IMR-90 (cell line): ENCODE results near the gene GORASP1. TPM values are rescaled to one million over a fixed set of nuclear protein-coding genes. Genes with fewer than 3 reads are reported as not detected.

Experiments
- ATAC-seq: fragments of 200-7000 bp; cut with Tn5 transposase; 2 replicates; pipeline ENCODE4 v1.9.1; 2020; ENCODE audit warnings: low read depth, mild to moderate bottlenecking, moderate library complexity
- BruUV-seq: library from RNA; stranded (reverse); fragments of 400-500 nt; replicated peaks from 2 replicates; lab custom pipeline; 2021; lab: Mats Ljungman, UMichigan
- CTCF ChIA-PET: fragments of 300-600 bp; formaldehyde crosslinking; extraction: SDS; loops from one replicate; lab custom pipeline; 2021; ENCODE audit warnings: antibody characterized with exemption; lab: Yijun Ruan, JAX
- POLR2A ChIA-PET: fragments of 300-600 bp; sonication (Branson Sonifier 250); formaldehyde crosslinking; loops from one replicate; lab custom pipeline; 2022; ENCODE audit warnings: antibody characterized with exemption; ENCODE audit not compliant: unreplicated experiment; lab: Charles Lee
- DNase-seq: peaks from one replicate; pipeline ENCODE4 v3.0.0; 2013
- H2AFZ ChIP-seq: replicated peaks from 2 replicates; pipeline ENCODE3; 2013; ENCODE audit warnings: low read length, mild to moderate bottlenecking; ENCODE audit not compliant: poor library complexity
- H2AK5ac ChIP-seq: 2 replicates; pipeline ENCODE4 v1.6.1; 2013; ENCODE audit warnings: low read depth, low read length, inconsistent platforms
- H2AK9ac ChIP-seq: replicated peaks from 2 replicates; pipeline ENCODE3; 2013; ENCODE audit warnings: mild to moderate bottlenecking, low read depth, low read length, moderate library complexity; ENCODE audit not compliant: poor library complexity
- H2BK120ac ChIP-seq: 2 replicates; pipeline ENCODE4 v1.6.1; 2013; ENCODE audit warnings: low read depth, low read length, inconsistent platforms
- H2BK15ac ChIP-seq: 3 replicates; pipeline ENCODE4 v1.6.1; 2013; ENCODE audit warnings: low read depth, low read length, inconsistent platforms
- H2BK20ac ChIP-seq: 2 replicates; pipeline ENCODE4 v1.6.1; 2013; ENCODE audit warnings: low read depth, mild to moderate bottlenecking, inconsistent platforms, low read length, moderate library complexity
- H2BK5ac ChIP-seq: 2 replicates; pipeline ENCODE4 v1.6.1; 2013; ENCODE audit warnings: mild to moderate bottlenecking, low read depth, low read length, inconsistent platforms; ENCODE audit not compliant: poor library complexity, severe bottlenecking
- H3K14ac ChIP-seq: replicated peaks from 2 replicates; pipeline ENCODE4 v1.6.1; 2013; ENCODE audit warnings: low read depth, low read length, inconsistent platforms
- H3K18ac ChIP-seq: 2 replicates; pipeline ENCODE4 v1.6.1; 2013; ENCODE audit warnings: low read depth, low read length, control low read depth
- H3K23ac ChIP-seq: 2 replicates; pipeline ENCODE4 v1.6.1; 2013; ENCODE audit warnings: low read depth, low read length, inconsistent platforms
- H3K27ac ChIP-seq: 2 replicates; pipeline ENCODE4 v1.5.1; 2013; ENCODE audit warnings: mild to moderate bottlenecking, control low read depth, low read length; ENCODE audit not compliant: insufficient read depth
- H3K27me3 ChIP-seq: 2 replicates; pipeline ENCODE4 v1.6.1; 2013; ENCODE audit warnings: low read length; ENCODE audit not compliant: control insufficient read depth, insufficient read depth
- H3K36me3 ChIP-seq: 2 replicates; pipeline ENCODE4 v1.6.1; 2013; ENCODE audit warnings: low read length, mixed read lengths; ENCODE audit not compliant: control insufficient read depth, insufficient read depth
- H3K4ac ChIP-seq: 2 replicates; pipeline ENCODE4 v1.6.1; 2013; ENCODE audit warnings: low read depth, low read length, inconsistent platforms
- H3K4me1 ChIP-seq: 2 replicates; pipeline ENCODE4 v1.6.1; 2013; ENCODE audit warnings: low read length, mixed read lengths; ENCODE audit not compliant: control insufficient read depth, insufficient read depth
- H3K4me2 ChIP-seq: 2 replicates; pipeline ENCODE4 v1.6.1; 2013; ENCODE audit warnings: low read depth, mild to moderate bottlenecking, control low read depth, low read length, moderate library complexity
- H3K4me3 ChIP-seq: 2 replicates; pipeline ENCODE4 v1.5.1; 2013; ENCODE audit warnings: low read depth, mild to moderate bottlenecking, control low read depth, low read length, moderate library complexity; ENCODE audit not compliant: insufficient read depth
- H3K56ac ChIP-seq: 2 replicates; pipeline ENCODE4 v1.6.1; 2013; ENCODE audit warnings: low read length, inconsistent platforms; ENCODE audit not compliant: insufficient read depth; ENCODE audit errors: extremely low read depth
- H3K79me1 ChIP-seq, 2 experiments: 2 replicates each; pipeline ENCODE4 v1.6.1; 2013; ENCODE audit warnings: low read length in 2 of 2, inconsistent platforms in 1 of 2, low read depth in 1 of 2
- H3K9ac ChIP-seq: 2 replicates; pipeline ENCODE4 v1.6.1; 2013; ENCODE audit warnings: low read depth, low read length, control low read depth
- H3K9me1 ChIP-seq: 2 replicates; pipeline ENCODE4 v1.6.1; 2013; ENCODE audit warnings: low read length, inconsistent platforms; ENCODE audit not compliant: insufficient read depth
- H3K9me3 ChIP-seq: 2 replicates; pipeline ENCODE4 v1.6.1; 2013; ENCODE audit warnings: low read length; ENCODE audit not compliant: control insufficient read depth, insufficient read depth
- H4K20me1 ChIP-seq: 2 replicates; pipeline ENCODE4 v1.6.1; 2013; ENCODE audit warnings: low read length, inconsistent platforms; ENCODE audit not compliant: insufficient read depth
- H4K5ac ChIP-seq: 2 replicates; pipeline ENCODE4 v1.6.1; 2013; ENCODE audit warnings: mild to moderate bottlenecking, low read depth, low read length, control low read depth
- H4K8ac ChIP-seq, 2 experiments: 2 replicates each; pipeline ENCODE4 v1.6.1; 2013; ENCODE audit warnings: low read depth in 2 of 2, low read length in 2 of 2, control low read depth in 1 of 2, inconsistent platforms in 1 of 2
- H4K91ac ChIP-seq: 2 replicates; pipeline ENCODE4 v1.6.1; 2013; ENCODE audit warnings: low read depth, low read length, inconsistent platforms; ENCODE audit not compliant: insufficient read depth
- CEBPB ChIP-seq: IDR thresholded peaks from 2 replicates; pipeline ENCODE4 v1.6.1; 2012; ENCODE audit warnings: low read depth, low read length, improper control_type of control experiment
- MXI1 ChIP-seq: IDR thresholded peaks from 2 replicates; pipeline ENCODE4 v1.6.1; 2012; ENCODE audit warnings: low read depth, mild to moderate bottlenecking, low read length, moderate library complexity, borderline replicate concordance
- POLR2A ChIP-seq: IDR thresholded peaks from 2 replicates; pipeline ENCODE4 v1.6.1; 2012; ENCODE audit warnings: mild to moderate bottlenecking, low read depth, low read length
- WGBS, 2 experiments: methylation state at CpG; one replicate each; pipeline versions ENCODE4 v1.1.5 to v1.1.7; 2013; ENCODE audit warnings: missing lambda C conversion rate in 2 of 2; ENCODE audit not compliant: insufficient read length in 1 of 2; ENCODE audit errors: extremely low coverage in 2 of 2; 5-methylcytosine and 5-hydroxymethylcytosine counted together
- dilution Hi-C: fragments of 300-500 bp; cut with HindIII; formaldehyde crosslinking; loops from one replicate; pipeline ENCODE4 v1.14.3; 2018; ENCODE audit warnings: low sequenced_read_pairs; ENCODE audit not compliant: unreplicated experiment
- in situ Hi-C: fragments of 300-500 bp; cut with MboI; formaldehyde crosslinking; loops from 3 replicates; pipeline ENCODE4 v1.14.3; 2019; ENCODE audit warnings: low sequenced_read_pairs, inconsistent platforms, mixed read lengths
- intact Hi-C: fragments of 100-400 bp; cut with micrococcal nuclease; formaldehyde crosslinking; loops from 2 replicates; pipeline ENCODE4 v1.10.0; 2022
- polyA plus RNA-seq, 3 experiments: library from polyadenylated mRNA; depleted of rRNA; stranded (reverse); fragments of >200 nt; gene quantifications; 2 replicates each; pipeline ENCODE4 v1.2.3, GENCODE V29; 2012; ENCODE audit warnings: low replicate concordance in 1 of 3
- total RNA-seq: library from RNA; depleted of rRNA; stranded (reverse); fragments of >200 nt; gene quantifications from 2 replicates; pipeline ENCODE4 v1.2.3, GENCODE V29; 2012

GORASP1 gene
- total and polyA plus RNA-seq, 2 of the 4 experiments (the other 2 are of a cell fraction), result 35.0 to 56.6 TPM

- dilution Hi-C loops, result no loop called here
- no TSS peak for BruUV-seq
- peak overlapping the region; percentile 81 for H3K27ac ChIP-seq
These were observed 1.1 kb downstream of the GORASP1 start for GRCh38 chr3:39106281-39106811.

More at GRCh38 chr3:39106281-39106811, 1.1 kb downstream of the GORASP1 start:
- TF ChIP-seq MXI1 (peak; percentile 72), POLR2A (no peak), CEBPB (no peak)
- Histone ChIP-seq H3K18ac (no peak overlapping the region), H3K36me3 (no peaks in the 10 kb centered on the region), H3K14ac (peak overlapping the region; percentile 75), H3K9me3 (no peaks in the 10 kb centered on the region), H3K4me1 (peaks cover 4% of the 10 kb centered on the region; the same call in 1 of the 2 replicates), H4K20me1 (peaks cover 49% of the 10 kb centered on the region), H3K4me2 (peak overlapping the region; percentile 82), H4K5ac (no peak overlapping the region), H4K91ac (no peak overlapping the region), H3K9ac (peak overlapping the region; percentile 84), H3K56ac (peak overlapping the region; percentile 43), H3K23ac (peak overlapping the region; percentile 85), H2AK5ac (no peak overlapping the region), H3K4ac (peak overlapping the region; percentile 52; the same call in 1 of the 2 replicates), H2AFZ (peak overlapping the region; percentile 99), H2BK20ac (no peak overlapping the region), H2BK5ac (peak overlapping the region; percentile 6), H3K4me3 (peak overlapping the region; percentile 67), H3K79me1 (peaks cover 13 to 55% of the 10 kb centered on the region in 2 experiments), H3K27me3 (no peaks in the 10 kb centered on the region), H2BK120ac (no peak overlapping the region; the same call in 1 of the 2 replicates), H2AK9ac (peak overlapping the region; percentile 87), H3K9me1 (peaks cover 8% of the 10 kb centered on the region), H2BK15ac (no peak overlapping the region), H4K8ac (no peak overlapping the region; a peak in 1 of 4 replicates)
- POLR2A ChIA-PET, result no interaction called here
- in situ Hi-C loops (no loop called here), intact Hi-C loops (loop anchor here (2.0 to 5.0 kb wide), 3 partner anchors 61 to 276 kb away; partner anchors contain the start of gene SLC25A38)
- peak; percentile 57 for DNase-seq
- CTCF ChIA-PET, result interaction anchor here (1.1 to 1.4 kb wide), 2 partner anchors 72 to 182 kb away, joined by 3 to 10 read pairs; no protein-coding TSS in a partner anchor
- no peak for ATAC-seq
- 5% methylated on average over 7 of the region's 16 CpGs; no CpG with 5 or more reads in 1 of the 2 experiments for WGBS, 2 experiments
